Panc1 (cell line): ENCODE measurements around the gene SPARCL1. TPM values are rescaled to one million over a fixed set of nuclear protein-coding genes. Genes with fewer than 3 reads are reported as not detected.

Experiments
- ATAC-seq: fragments of 200-7000 bp; cut with Tn5 transposase; 2 replicates; pipeline ENCODE4 v1.9.1; 2020; ENCODE audit warnings: mild to moderate bottlenecking, moderate library complexity
- BruUV-seq: library from RNA; stranded (reverse); fragments of 400-500 nt; replicated peaks from 2 replicates; lab custom pipeline; 2021; lab: Mats Ljungman, UMichigan
- CTCF ChIA-PET: fragments of 300-600 bp; sonication (Branson Sonifier 250); formaldehyde crosslinking; loops from one replicate; lab custom pipeline; 2022; ENCODE audit warnings: antibody characterized with exemption; lab: Charles Lee
- POLR2A ChIA-PET: fragments of 300-600 bp; sonication (Branson Sonifier 250); formaldehyde crosslinking; loops from one replicate; lab custom pipeline; 2022; ENCODE audit warnings: antibody characterized with exemption; lab: Charles Lee
- DNase-seq: peaks from one replicate; pipeline ENCODE4 v3.0.0-alpha.2; 2010; ENCODE audit warnings: low read depth, low spot score
- H3K27ac ChIP-seq: 2 replicates; pipeline ENCODE4 v1.5.1; 2011; ENCODE audit warnings: mild to moderate bottlenecking, low read length, inconsistent platforms
- H3K27me3 ChIP-seq: fragments of 200-500 bp; sonication (Bioruptor generic); 2 replicates; pipeline ENCODE4 v1.6.0; 2014; ENCODE audit warnings: low read length, inconsistent platforms; ENCODE audit not compliant: control insufficient read depth, insufficient read depth
- H3K36me3 ChIP-seq: fragments of 200-500 bp; sonication (Bioruptor generic); 2 replicates; pipeline ENCODE4 v1.5.1; 2014; ENCODE audit warnings: inconsistent platforms, mild to moderate bottlenecking, low read length, moderate library complexity; ENCODE audit not compliant: control insufficient read depth, insufficient read depth
- H3K4me1 ChIP-seq: 2 replicates; pipeline ENCODE4 v1.5.1; 2011; ENCODE audit warnings: inconsistent platforms, mild to moderate bottlenecking, low read length, moderate library complexity; ENCODE audit not compliant: control insufficient read depth, insufficient read depth
- H3K4me3 ChIP-seq, 2 experiments: 2 replicates each; pipeline ENCODE4 v1.5.1; 2011 to 2012; ENCODE audit warnings: low read depth in 2 of 2, low read length in 2 of 2, mild to moderate bottlenecking in 2 of 2, inconsistent platforms in 1 of 2, moderate library complexity in 1 of 2
- H3K9me3 ChIP-seq: fragments of 200-500 bp; sonication (Bioruptor generic); 2 replicates; pipeline ENCODE4 v1.5.1; 2014; ENCODE audit warnings: low read depth, mild to moderate bottlenecking, inconsistent platforms, low read length, moderate library complexity; ENCODE audit not compliant: control insufficient read depth, insufficient read depth
- CTCF ChIP-seq: fragments of 450-650 bp; IDR thresholded peaks from 2 replicates; pipeline ENCODE4 v1.5.1; 2017; ENCODE audit warnings: mild to moderate bottlenecking
- POLR2AphosphoS5 ChIP-seq: IDR thresholded peaks from 2 replicates; pipeline ENCODE4 v1.6.1; 2012; ENCODE audit warnings: mild to moderate bottlenecking, low read depth, low read length, moderate library complexity
- REST ChIP-seq, 2 experiments: IDR thresholded peaks; 2 replicates each; pipeline ENCODE4 v1.6.1; 2011 to 2012; ENCODE audit warnings: low read depth in 2 of 2, control low read depth in 1 of 2, low read length in 1 of 2, mild to moderate bottlenecking in 1 of 2, moderate library complexity in 1 of 2; ENCODE audit not compliant: insufficient read depth in 1 of 2
- SIN3A ChIP-seq: IDR thresholded peaks from 2 replicates; pipeline ENCODE4 v1.6.1; 2012; ENCODE audit warnings: low read depth, mild to moderate bottlenecking, low read length, moderate library complexity, borderline replicate concordance; ENCODE audit not compliant: insufficient read depth
- TCF7L2 ChIP-seq: IDR thresholded peaks from 2 replicates; pipeline ENCODE4 v1.6.1; 2011; ENCODE audit warnings: mild to moderate bottlenecking, low read depth, low read length, inconsistent platforms
- in situ Hi-C: cut with HindIII; loops from 2 replicates; pipeline ENCODE4 v1.10.0; 2016; ENCODE audit warnings: low sequenced_read_pairs, low pct_unique_long_range_greater_than_20kb
- intact Hi-C: fragments of 100-400 bp; cut with micrococcal nuclease; formaldehyde crosslinking; loops from one replicate; pipeline ENCODE4 v1.10.0; 2022; ENCODE audit not compliant: unreplicated experiment
- total RNA-seq: library from RNA; stranded (reverse); gene quantifications from one replicate; pipeline ENCODE4 v1.2.1, GENCODE V29; 2021; ENCODE audit not compliant: unreplicated experiment

The SPARCL1 gene
- total RNA-seq, 1 experiment from 2014 or later: 0.57 TPM

- H3K9me3 ChIP-seq: no peaks in the 10 kb centered on the region
- H3K4me1 ChIP-seq: no peaks in the 10 kb centered on the region
- H3K27ac ChIP-seq: no peak overlapping the region
- no peaks in the 10 kb centered on the region for H3K36me3 ChIP-seq
- ChIA-PET CTCF (no interaction called here), POLR2A (no interaction called here)
- intact Hi-C loops: no loop called here
- in situ Hi-C loops: no loop called here
- DNase-seq (no peak), ATAC-seq (no peak)
- TF ChIP-seq SIN3A (no peak), POLR2AphosphoS5 (no peak), TCF7L2 (no peak), REST (IDR thresholded peaks at IDR 0.05; ENCODE audit: insufficient read depth in 1 of 2, low read depth in 2 of 2, low read length in 1 of 2) (no peak)
- no peak overlapping the region for H3K4me3 ChIP-seq
- BruUV-seq: no TSS peak
- no peaks in the 10 kb centered on the region for H3K27me3 ChIP-seq
Observed at GRCh38 chr4:87531621-87532020, 2.4 kb upstream of the SPARCL1 start.

- ChIA-PET POLR2A (no interaction called here), CTCF (no interaction called here)
- no peak overlapping the region for H3K4me3 ChIP-seq
- TF ChIP-seq REST (IDR thresholded peaks at IDR 0.05; ENCODE audit: insufficient read depth in 1 of 2, low read depth in 2 of 2, low read length in 1 of 2) (no peak), POLR2AphosphoS5 (no peak), SIN3A (no peak), TCF7L2 (no peak), CTCF (no peak)
- no peaks in the 10 kb centered on the region for H3K27me3 ChIP-seq
- ATAC-seq: no peak
- in situ Hi-C loops (no loop called here), intact Hi-C loops (no loop called here)
- no TSS peak for BruUV-seq
- DNase-seq: no peak
- H3K27ac ChIP-seq: no peak overlapping the region
- no peaks in the 10 kb centered on the region for H3K4me1 ChIP-seq
- no peaks in the 10 kb centered on the region for H3K9me3 ChIP-seq
- H3K36me3 ChIP-seq: no peaks in the 10 kb centered on the region
Observed at GRCh38 chr4:87530868-87531267, 1.7 kb upstream of the SPARCL1 start.
